K562 (cell line): ENCODE data around the gene GADD45G. TPM values are rescaled to one million over a fixed set of nuclear protein-coding genes. Genes with fewer than 3 reads are reported as not detected.

ENCODE experiments used
- HDGF ChIP-seq: fragments of 450-650 bp; IDR thresholded peaks from 2 replicates; pipeline ENCODE4 v1.6.1; 2016
- RFX5 ChIP-seq: IDR thresholded peaks from 2 replicates; pipeline ENCODE4 v1.6.1; 2011; ENCODE audit warnings: low read depth, mild to moderate bottlenecking, improper control_type of control experiment, low read length
- RUNX1 ChIP-seq: sonication (generic); IDR thresholded peaks from 2 replicates; pipeline ENCODE4 v1.6.1; 2016; ENCODE audit warnings: antibody characterized with exemption, low read depth
- TAF7 ChIP-seq: fragments of 450-650 bp; IDR thresholded peaks from 2 replicates; pipeline ENCODE4 v1.6.1; 2016; ENCODE audit warnings: missing genetic modification characterization, missing compliant biosample characterization
- ZC3H8 ChIP-seq: fragments of 450-650 bp; IDR thresholded peaks from 2 replicates; pipeline ENCODE4 v1.6.1; 2017
- ZFP36 ChIP-seq: fragments of 150-350 bp; IDR thresholded peaks from 2 replicates; pipeline ENCODE4 v1.6.1; 2018; ENCODE audit warnings: low read length, low read depth; ENCODE audit not compliant: partially characterized antibody
- ZNF23 ChIP-seq: fragments of 250-450 bp; sonication (Bioruptor Pico); IDR thresholded peaks from 2 replicates; pipeline ENCODE4 v1.4.0; 2020; ENCODE audit warnings: mild to moderate bottlenecking
- ZNF586 ChIP-seq: fragments of 450-650 bp; formaldehyde crosslinking; conservative IDR thresholded peaks from 2 replicates; pipeline ENCODE4 v1.4.0; 2020; ENCODE audit warnings: mild to moderate bottlenecking, moderate library complexity
- ZNF830 ChIP-seq: fragments of 250-450 bp; sonication (Bioruptor Pico); IDR thresholded peaks from 2 replicates; pipeline ENCODE4 v1.5.0; 2021; ENCODE audit warnings: mild to moderate bottlenecking
- polyA plus RNA-seq, 8 experiments: library from polyadenylated mRNA; depleted of rRNA in 4 of 8; stranded (reverse) in 5 of 8; unstranded in 3 of 8; fragments of >200 nt; fragmentation: Nextera tagmentation in 2 of 8; fragmentation: Illumina TruSeq in 1 of 8; extraction: Ambion mirVana in 2 of 8; extraction: Trizol in 1 of 8; gene quantifications; 2 replicates each; pipeline versions ENCODE4 v1.2.1 to v1.2.3, GENCODE V29; 2011 to 2014; ENCODE audit warnings: inconsistent platforms in 1 of 8, missing spikeins in 1 of 8
- total RNA-seq, 7 experiments: library from RNA; depleted of rRNA in 6 of 7; stranded (reverse); fragments of >200 nt in 6 of 7; fragmentation: Illumina TruSeq in 2 of 7; extraction: Trizol in 2 of 7; gene quantifications; 2 replicates each; pipeline versions ENCODE4 v1.2.1 to v1.2.3, GENCODE V29; 2011 to 2021; ENCODE audit warnings: low replicate concordance in 1 of 7
- TF ChIP-seq, protein P1 (sequence below): IDR thresholded peaks from 2 replicates; pipeline ENCODE4 v1.6.1; 2012; ENCODE audit warnings: low read depth, low read length, improper control_type of control experiment, borderline replicate concordance
- TF ChIP-seq, protein P2 (sequence below): fragments of 250-450 bp; sonication (Bioruptor Pico); IDR thresholded peaks from 2 replicates; pipeline ENCODE4 v1.8.0; 2021; ENCODE audit warnings: mild to moderate bottlenecking, moderate library complexity
- TF ChIP-seq, protein P3 (sequence below): sonication (generic); formaldehyde crosslinking; IDR thresholded peaks from 2 replicates; pipeline ENCODE4 v1.8.0; 2023; ENCODE audit warnings: mild to moderate bottlenecking, missing genetic modification reagents
- TF ChIP-seq, protein P4 (sequence below): fragments of 200-800 bp; sonication (Bioruptor generic); IDR thresholded peaks from 2 replicates; pipeline ENCODE4 v1.6.1; 2017; ENCODE audit warnings: missing genetic modification characterization, missing compliant biosample characterization

GADD45G gene
- total and polyA plus RNA-seq, 9 of the 15 experiments (the other 6 are each of a cell fraction or from before 2014, with no cell fraction given) = 0.20 to 0.34 TPM; not detected in 7

DNA sequence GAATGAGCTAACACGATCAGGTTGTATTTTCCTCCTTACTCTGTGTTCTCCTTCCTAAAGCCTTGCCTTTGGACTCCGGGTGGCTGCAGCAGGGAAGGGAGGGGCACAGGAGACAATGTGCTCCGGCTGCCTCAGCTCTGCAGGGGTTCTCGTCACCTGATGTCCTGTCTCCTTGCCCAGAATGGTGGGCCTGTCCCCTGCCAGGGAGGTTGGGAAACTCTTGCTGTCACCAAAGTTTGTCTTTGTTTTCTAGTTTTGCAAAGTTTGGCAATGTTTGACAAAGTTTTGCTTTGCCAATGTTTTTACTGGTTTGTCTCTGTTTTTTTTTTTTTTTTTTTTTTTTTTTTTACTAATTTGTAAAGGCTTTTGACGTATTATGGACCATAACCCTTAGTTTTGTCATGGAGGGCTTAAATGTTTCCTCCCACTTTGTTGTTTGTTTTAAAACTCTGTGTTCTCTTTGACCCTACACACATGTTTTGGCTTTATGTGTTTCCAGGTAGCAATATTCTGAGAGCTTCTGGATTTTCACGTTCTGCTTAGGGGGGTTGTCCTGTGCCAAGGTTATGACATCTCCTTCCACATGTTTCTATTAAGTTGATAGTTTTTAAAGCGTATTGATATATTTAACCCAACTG is 49.3 kb downstream of the GADD45G start (continued):
- TF ChIP-seq ZFP36 (no peak), RUNX1 (no peak), ZNF830 (no peak), ZNF23 (no peak), ZNF586 (no peak), TAF7 (no peak), RFX5 (no peak), HDGF (no peak), ZC3H8 (no peak)
- TF ChIP-seq, protein P1, sequence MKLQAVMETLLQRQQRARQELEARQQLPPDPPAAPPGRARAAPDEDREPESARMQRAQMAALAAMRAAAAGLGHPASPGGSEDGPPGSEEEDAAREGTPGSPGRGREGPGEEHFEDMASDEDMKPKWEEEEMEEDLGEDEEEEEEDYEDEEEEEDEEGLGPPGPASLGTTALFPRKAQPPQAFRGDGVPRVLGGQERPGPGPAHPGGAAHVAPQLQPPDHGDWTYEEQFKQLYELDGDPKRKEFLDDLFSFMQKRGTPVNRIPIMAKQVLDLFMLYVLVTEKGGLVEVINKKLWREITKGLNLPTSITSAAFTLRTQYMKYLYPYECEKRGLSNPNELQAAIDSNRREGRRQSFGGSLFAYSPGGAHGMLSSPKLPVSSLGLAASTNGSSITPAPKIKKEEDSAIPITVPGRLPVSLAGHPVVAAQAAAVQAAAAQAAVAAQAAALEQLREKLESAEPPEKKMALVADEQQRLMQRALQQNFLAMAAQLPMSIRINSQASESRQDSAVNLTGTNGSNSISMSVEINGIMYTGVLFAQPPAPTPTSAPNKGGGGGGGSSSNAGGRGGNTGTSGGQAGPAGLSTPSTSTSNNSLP = no peak
- TF ChIP-seq, protein P2, sequence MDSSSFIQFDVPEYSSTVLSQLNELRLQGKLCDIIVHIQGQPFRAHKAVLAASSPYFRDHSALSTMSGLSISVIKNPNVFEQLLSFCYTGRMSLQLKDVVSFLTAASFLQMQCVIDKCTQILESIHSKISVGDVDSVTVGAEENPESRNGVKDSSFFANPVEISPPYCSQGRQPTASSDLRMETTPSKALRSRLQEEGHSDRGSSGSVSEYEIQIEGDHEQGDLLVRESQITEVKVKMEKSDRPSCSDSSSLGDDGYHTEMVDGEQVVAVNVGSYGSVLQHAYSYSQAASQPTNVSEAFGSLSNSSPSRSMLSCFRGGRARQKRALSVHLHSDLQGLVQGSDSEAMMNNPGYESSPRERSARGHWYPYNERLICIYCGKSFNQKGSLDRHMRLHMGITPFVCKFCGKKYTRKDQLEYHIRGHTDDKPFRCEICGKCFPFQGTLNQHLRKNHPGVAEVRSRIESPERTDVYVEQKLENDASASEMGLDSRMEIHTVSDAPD (CRISPR knock-in tag) = no peak
- TF ChIP-seq, protein P3, sequence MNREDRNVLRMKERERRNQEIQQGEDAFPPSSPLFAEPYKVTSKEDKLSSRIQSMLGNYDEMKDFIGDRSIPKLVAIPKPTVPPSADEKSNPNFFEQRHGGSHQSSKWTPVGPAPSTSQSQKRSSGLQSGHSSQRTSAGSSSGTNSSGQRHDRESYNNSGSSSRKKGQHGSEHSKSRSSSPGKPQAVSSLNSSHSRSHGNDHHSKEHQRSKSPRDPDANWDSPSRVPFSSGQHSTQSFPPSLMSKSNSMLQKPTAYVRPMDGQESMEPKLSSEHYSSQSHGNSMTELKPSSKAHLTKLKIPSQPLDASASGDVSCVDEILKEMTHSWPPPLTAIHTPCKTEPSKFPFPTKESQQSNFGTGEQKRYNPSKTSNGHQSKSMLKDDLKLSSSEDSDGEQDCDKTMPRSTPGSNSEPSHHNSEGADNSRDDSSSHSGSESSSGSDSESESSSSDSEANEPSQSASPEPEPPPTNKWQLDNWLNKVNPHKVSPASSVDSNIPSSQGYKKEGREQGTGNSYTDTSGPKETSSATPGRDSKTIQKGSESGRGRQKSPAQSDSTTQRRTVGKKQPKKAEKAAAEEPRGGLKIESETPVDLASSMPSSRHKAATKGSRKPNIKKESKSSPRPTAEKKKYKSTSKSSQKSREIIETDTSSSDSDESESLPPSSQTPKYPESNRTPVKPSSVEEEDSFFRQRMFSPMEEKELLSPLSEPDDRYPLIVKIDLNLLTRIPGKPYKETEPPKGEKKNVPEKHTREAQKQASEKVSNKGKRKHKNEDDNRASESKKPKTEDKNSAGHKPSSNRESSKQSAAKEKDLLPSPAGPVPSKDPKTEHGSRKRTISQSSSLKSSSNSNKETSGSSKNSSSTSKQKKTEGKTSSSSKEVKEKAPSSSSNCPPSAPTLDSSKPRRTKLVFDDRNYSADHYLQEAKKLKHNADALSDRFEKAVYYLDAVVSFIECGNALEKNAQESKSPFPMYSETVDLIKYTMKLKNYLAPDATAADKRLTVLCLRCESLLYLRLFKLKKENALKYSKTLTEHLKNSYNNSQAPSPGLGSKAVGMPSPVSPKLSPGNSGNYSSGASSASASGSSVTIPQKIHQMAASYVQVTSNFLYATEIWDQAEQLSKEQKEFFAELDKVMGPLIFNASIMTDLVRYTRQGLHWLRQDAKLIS (CRISPR knock-in tag) = no peak
- TF ChIP-seq, protein P4, sequence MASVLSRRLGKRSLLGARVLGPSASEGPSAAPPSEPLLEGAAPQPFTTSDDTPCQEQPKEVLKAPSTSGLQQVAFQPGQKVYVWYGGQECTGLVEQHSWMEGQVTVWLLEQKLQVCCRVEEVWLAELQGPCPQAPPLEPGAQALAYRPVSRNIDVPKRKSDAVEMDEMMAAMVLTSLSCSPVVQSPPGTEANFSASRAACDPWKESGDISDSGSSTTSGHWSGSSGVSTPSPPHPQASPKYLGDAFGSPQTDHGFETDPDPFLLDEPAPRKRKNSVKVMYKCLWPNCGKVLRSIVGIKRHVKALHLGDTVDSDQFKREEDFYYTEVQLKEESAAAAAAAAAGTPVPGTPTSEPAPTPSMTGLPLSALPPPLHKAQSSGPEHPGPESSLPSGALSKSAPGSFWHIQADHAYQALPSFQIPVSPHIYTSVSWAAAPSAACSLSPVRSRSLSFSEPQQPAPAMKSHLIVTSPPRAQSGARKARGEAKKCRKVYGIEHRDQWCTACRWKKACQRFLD (CRISPR knock-in tag) = no peak
